ENCODE results near the gene MLC1. TPM values are rescaled to one million over a fixed set of nuclear protein-coding genes. Genes with fewer than 3 reads are reported as not detected.
A peak's percentile ranks its signal among the peaks of the same experiment; 100 is the strongest.

MLC1 gene
- total RNA-seq, 4 donors from 2014 or later, result not detected

DNA sequence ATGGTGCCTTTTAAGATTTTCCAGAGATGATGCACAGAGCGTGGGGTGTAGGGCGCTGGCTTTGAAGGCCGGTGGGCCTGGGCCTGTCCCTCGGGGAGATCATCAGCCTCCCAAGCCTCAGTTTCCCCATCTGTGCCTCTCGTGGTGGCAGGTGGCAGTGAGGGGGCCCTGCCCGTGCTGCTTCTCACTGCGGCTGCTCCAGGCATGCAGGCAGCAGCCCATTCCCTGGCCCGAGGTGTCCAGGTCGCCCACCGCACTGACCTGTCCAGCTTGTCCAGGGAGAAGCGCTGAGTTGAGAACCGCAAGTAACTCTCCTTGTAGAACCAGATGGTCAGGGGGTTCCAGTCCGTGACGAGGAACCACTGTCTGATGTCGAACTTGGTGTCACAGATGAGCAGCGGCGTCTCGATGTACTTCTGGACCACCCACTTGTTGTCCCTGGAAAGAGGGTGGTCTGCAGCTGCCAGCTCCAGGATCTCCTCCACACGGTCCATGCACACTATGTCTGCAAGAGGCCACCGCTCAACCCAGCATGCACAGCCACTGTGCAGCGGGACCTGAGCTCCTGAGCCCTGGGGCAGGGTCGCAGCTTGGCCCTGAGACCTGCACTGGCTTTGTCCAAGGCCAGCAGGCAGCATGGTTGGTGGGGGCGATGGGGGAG lies 52.2 kb downstream of the MLC1 start:
- no peak overlapping the region for H3K27ac ChIP-seq
- no peak overlapping the region for H3K4me3 ChIP-seq
- no peaks in the 10 kb centered on the region for H3K9me3 ChIP-seq
- H3K4me1 ChIP-seq, result peaks cover 0 to 5% (median 4%) of the 10 kb centered on the region in 4 donors
- H3K27me3 ChIP-seq, result no peaks in the 10 kb centered on the region
- no peak for TF ChIP-seq POLR2A (IDR thresholded peaks at IDR 0.05)
- peak in 1 of 3 donors; percentile 39 for DNase-seq
- H3K36me3 ChIP-seq, result no peaks in the 10 kb centered on the region

DNA sequence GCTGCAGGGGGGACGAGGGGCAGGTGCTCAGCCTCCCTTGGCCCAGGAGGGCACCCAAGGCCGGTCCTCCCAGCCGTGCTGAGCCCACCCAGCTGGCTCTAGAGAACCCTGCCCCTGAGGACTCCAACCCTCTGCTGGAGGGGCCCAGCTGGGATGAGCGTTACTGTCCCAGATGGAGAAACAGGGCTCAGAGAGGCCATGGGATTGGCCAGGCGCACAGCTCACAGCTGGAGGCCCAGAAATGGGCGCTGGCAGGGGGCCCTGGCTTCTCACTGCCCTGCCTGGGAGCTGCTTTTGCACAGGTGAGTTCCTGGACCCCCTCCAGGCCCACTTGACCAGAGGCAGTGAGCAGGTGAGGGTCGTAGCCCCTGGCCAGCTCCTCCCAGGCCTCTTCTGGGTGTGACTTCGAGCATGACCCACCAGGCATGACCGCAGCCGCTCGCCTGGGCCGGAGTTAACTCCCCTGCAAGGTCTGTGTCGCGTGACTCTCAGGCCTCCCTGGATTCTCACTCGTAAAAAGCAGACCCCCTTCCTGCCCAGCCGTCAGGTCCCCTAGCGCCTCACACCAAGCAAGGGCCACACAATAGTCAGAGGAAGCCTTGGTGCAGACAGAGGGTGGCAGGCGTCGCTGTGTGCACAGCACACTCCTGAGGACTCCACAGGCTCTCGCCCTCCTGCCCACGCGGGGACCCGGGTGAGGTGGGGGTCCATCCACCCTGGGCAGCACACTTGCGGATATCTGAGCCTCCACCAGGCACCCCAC lies 52.9 kb downstream of the MLC1 start:
- no peak overlapping the region for H3K4me3 ChIP-seq
- DNase-seq, result no peak

GRCh38 chr22:50031189-50032091 lies 53.8 kb downstream of the MLC1 start:
- Histone ChIP-seq H3K4me3 (no peak overlapping the region), H3K9me3 (no peaks in the 10 kb centered on the region), H3K36me3 (no peaks in the 10 kb centered on the region), H3K27me3 (no peaks in the 10 kb centered on the region), H3K27ac (no peak overlapping the region), H3K4me1 (peaks cover 0 to 7% (median 5%) of the 10 kb centered on the region in 4 donors)
- no peak for DNase-seq
- no peak for TF ChIP-seq POLR2A (IDR thresholded peaks at IDR 0.05)
- TF ChIP-seq, protein P1, sequence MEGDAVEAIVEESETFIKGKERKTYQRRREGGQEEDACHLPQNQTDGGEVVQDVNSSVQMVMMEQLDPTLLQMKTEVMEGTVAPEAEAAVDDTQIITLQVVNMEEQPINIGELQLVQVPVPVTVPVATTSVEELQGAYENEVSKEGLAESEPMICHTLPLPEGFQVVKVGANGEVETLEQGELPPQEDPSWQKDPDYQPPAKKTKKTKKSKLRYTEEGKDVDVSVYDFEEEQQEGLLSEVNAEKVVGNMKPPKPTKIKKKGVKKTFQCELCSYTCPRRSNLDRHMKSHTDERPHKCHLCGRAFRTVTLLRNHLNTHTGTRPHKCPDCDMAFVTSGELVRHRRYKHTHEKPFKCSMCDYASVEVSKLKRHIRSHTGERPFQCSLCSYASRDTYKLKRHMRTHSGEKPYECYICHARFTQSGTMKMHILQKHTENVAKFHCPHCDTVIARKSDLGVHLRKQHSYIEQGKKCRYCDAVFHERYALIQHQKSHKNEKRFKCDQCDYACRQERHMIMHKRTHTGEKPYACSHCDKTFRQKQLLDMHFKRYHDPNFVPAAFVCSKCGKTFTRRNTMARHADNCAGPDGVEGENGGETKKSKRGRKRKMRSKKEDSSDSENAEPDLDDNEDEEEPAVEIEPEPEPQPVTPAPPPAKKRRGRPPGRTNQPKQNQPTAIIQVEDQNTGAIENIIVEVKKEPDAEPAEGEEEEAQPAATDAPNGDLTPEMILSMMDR (IDR thresholded peaks at IDR 0.05), result no peak

More for the DNA sequence above, 52.9 kb downstream of the MLC1 start:
- no peak overlapping the region for H3K27ac ChIP-seq
- no peak for TF ChIP-seq POLR2A (IDR thresholded peaks at IDR 0.05)
- TF ChIP-seq, protein P1 (IDR thresholded peaks at IDR 0.05), result no peak
- peaks cover 0 to 7% (median 5%) of the 10 kb centered on the region in 4 donors for H3K4me1 ChIP-seq
- H3K9me3 ChIP-seq, result no peaks in the 10 kb centered on the region
- no peaks in the 10 kb centered on the region for H3K36me3 ChIP-seq
- H3K27me3 ChIP-seq, result no peaks in the 10 kb centered on the region

DNA sequence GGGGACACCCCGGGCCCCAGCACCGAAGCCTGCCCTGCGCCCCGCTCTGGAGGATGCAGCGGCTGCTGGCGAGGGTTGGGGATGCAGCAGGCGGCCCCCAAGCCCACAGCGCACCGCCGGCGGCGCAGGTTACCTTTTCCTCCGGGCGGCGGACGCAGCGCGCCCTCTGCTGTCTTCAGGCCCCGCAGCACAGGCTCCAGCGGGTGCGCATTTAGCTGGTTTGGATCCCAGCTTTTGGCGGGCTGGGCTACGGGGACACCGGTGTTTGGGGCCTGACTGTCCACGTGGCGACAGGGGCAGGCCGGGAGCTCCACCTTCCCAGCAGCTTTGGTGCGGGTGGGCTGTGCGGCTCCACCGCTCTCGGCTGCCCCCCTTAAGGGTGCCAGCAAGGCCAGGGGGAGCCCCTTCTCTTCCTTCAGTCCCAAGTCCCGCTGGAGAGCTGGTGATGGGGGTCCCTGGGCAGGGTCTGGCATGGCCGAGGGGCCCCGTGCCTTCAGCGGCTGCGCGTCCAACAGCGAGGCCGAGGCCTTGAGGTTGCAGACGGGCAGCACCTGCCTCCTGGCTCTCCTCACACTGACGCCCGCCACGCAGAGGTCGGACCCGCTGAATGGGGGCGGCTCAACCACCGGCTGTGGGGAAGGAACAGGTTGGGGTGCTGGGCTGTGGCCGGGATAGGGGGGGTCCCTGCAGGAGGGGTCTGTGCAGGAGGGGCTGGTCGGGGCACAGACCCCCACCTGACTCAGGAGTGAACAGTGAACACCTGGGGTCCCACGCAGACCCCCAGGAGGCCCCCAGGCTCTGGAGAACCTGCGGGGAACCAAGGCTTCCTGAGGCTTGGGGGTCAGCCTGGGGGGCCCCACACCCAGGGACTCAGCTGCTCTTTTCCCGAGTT lies 54.7 kb downstream of the MLC1 start:
- Histone ChIP-seq H3K27me3 (no peaks in the 10 kb centered on the region), H3K9me3 (no peaks in the 10 kb centered on the region), H3K4me3 (peak overlapping the region in 1 of 4 donors; percentile 17), H3K27ac (peak overlapping the region in 1 of 4 donors; percentile 38), H3K4me1 (peaks cover 0 to 7% (median 5%) of the 10 kb centered on the region in 4 donors), H3K36me3 (no peaks in the 10 kb centered on the region)
- TF ChIP-seq, protein P1 (IDR thresholded peaks at IDR 0.05), result peak; percentile 82 to 95 (median 92)
- TF ChIP-seq POLR2A (IDR thresholded peaks at IDR 0.05), result no peak
- peak; percentile 80 to 92 (median 84) for DNase-seq

DNA sequence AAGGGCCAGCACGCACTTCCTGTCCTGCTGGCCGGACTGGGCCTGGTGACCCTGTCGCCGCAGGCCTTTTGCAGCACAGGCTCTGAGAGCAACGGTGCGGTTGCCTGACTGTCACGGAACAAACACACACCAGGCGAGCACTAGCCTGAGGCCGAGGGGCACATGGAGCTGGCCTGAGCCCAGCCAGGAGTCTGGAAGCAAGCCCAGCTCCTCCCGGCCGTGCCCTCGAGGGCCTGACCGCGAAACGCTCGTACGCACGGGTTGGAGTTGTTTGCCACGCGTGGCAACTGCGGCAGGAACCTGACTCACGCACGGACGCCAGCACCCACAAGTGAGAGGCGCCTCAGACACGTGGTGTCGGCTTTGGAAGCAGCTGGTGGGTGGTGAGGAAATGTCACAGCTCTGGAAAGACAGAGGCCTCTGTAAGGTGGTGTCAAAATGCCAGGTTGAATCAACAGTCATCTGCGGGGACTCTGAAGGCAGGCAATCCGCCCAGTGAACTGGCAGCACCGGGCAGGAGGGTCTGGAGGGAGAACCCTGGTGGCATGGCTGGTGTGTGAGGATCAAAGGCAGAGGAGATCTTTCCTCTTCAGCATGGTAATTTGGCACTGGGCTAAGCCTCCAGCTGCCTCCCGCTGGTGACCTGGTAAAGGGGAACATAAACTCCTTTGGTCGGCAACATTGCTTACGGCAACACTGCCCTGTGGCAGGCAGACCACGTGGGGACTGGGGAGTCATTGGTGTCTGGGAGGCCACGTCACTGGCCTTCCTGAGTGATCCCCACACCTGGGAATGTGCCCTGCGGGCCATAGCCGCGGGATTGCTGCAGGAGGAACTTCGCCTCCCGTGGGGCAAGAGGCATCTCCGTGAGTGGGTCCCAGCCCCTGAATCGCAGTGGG lies 57.3 kb downstream of the MLC1 start:
- H3K4me3 ChIP-seq, result no peak overlapping the region
- H3K27me3 ChIP-seq, result no peaks in the 10 kb centered on the region
- no peak overlapping the region for H3K27ac ChIP-seq
- TF ChIP-seq POLR2A (IDR thresholded peaks at IDR 0.05), result no peak
- TF ChIP-seq, protein P1 (IDR thresholded peaks at IDR 0.05), result no peak
- H3K9me3 ChIP-seq, result no peaks in the 10 kb centered on the region
- DNase-seq, result peak in 2 of 3 donors; percentile 43 to 46
- H3K36me3 ChIP-seq, result no peaks in the 10 kb centered on the region
- H3K4me1 ChIP-seq, result peaks cover 0 to 7% (median 5%) of the 10 kb centered on the region in 4 donors
